HG02642 (cell line): ENCODE results near the gene IQSEC1.

Experiments
- ATAC-seq: cut with Tn5 transposase; IDR thresholded peaks from one replicate; pipeline ENCODE4 v1.9.1; 2021; ENCODE audit warnings: mild to moderate bottlenecking; ENCODE audit not compliant: unreplicated experiment, poor library complexity

IQSEC1 gene

DNA sequence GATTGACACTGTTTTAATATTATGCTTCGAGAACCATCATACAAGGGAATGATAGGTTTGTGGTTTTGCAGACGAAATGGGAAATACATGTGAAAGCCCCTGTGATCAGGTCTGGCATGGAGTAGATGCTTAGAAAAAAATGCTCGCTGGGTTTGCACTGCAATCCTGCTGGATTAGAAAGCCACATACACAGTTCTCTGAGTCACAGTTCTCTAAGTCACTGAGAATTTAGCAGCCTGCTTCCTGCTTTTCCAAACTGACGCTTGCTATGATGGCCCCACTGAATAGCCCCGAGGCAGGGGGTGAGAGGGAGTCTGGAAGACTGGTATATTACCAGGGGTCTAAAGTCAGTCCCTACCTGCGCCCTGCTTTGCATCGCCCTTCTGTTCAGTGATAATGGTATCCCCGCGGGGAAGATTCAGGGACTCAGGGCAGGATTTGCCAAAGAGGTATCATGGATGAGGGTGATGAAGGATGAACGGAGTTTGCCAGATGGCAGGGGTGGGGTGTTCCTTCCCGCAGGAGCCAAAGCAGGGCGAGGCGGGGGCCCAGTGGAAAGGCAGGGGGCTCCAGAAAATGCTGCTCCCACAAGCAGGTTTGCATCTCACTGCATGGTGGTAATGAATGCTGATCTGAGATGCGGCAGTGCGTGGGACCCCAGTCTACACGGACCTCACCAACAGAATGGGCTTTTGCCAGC, 82.3 kb downstream of the IQSEC1 start:
- no peak for ATAC-seq

DNA sequence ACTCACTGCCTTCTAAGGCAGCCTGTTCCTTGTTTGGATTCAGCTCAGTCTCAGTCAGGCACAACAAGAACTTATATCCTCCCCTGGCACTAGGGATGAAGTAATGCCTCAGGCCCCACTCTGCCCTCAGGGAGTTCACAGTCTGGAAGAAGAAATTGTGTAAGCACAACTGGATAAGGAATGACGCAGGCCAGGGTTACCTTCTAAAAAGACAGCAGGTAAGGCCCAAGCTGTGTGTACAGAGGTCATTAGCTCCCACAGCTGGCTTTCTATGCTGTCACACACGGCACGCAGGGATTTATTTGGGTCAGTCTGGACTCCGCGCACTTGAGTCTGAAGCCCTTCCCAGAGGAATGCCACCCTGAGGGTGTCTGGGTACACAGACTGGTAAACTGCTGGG, 82.9 kb downstream of the IQSEC1 start:
- no peak for ATAC-seq

DNA sequence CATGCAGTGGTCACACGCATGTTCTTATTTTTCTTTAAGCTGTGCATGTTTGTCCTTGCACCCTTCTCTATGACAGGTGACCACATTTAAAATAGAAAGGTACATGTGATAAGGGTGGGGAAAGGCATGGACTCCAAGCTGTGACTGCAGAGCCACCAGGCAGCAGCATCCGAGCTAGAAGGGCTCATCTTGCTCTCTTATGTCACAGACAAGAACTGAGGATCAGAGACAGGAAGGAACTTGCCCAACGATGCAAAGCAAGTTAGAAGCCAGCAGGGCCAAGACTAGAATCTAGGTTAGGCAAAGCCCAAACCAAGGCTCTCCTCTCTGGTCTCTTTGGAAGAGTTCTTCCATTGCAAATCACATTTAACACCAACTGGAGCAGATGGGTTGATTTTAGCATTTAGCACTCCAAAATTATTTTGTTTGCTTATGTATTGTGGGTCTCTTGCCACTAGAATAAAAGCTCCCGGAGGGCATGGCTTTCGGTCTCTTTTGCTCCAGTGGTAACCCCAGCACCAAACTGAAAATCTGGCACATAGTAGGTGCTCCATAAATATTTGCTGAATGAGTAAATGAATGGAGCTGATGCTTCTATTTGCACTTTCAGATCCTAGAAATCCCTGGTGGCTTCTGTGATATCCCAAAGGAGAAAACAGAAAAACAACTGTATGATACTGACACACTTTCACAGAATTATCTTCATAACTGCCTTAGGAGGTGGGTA, 84.3 kb downstream of the IQSEC1 start:
- ATAC-seq = no peak

DNA sequence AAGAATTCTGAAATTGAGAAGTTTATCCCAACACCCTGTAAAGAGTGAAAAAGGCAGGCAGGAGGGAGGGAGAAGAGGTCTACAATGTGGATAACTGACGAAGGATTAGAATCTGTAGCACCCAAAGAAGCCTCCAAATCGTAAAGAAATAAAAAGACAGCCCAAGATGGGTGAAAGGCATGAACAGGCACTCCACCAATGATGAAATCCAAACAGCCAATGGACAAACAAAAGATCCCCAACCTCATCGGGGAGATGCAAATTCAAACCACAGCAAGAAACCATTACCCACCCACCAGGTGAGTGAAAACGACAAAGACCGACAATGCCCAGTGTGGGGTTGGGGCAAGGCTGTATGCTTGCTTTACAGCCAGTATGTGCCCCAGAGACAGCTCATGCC, 85.6 kb downstream of the IQSEC1 start:
- no peak for ATAC-seq

DNA sequence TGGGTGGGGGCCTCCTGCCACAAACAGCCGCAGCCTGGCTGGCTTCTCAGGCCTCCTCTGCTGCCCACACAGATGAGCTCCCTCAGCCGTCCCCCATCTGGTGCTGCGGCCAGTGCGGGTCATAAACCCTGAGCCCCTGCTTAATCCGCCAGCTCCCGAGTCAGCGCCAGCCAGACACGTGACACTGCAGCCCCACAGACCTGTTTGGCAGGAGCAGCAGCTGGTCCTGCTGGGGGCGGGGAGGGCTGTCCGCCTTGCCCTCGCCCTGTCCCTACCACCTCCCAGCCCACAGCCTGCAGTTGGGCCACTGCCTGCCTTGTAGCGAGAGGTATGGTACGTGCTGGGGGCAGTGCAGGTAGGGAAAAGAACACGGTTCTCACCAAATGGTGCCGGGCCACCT, 86.2 kb downstream of the IQSEC1 start:
- ATAC-seq = no peak

DNA sequence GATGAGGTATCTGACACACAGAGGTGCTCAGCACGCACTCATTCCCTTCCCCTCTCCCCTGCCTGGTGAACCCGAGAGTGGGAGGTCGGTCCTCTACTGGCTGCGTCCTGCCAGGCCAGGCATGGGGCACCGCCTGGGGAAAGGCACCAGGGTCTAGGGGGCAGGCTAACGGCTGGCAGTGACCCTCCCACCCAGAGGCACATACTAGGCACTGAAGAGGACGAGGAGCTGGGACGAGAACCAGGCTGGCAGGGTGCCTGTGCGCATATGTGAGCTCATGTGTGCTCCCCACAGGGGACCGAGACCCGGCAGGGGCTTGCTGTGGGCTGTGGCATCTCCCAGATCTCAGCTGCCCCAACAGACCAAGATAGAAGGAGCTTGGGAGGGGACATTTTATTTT, 86.7 kb downstream of the IQSEC1 start:
- ATAC-seq = no peak

DNA sequence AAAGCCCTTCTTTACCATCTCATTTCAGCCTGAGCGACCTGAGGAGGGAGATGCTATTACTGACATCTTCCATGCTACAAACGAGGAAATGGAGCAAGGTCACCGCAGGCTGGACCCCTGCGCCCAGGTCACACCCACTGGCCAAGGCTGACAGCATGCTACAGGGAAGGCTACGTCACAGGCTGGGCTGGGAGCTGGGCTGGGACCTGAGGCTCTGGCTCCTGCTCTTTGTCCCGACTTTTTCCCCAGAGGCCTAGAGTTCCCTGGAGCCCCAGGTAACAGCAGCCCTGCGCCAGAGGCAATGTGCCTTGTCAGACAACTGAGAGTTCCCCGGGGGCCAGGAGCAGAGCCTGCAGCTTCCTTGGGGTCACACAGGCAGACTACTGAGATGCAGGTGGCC, 87.2 kb downstream of the IQSEC1 start:
- no peak for ATAC-seq

DNA sequence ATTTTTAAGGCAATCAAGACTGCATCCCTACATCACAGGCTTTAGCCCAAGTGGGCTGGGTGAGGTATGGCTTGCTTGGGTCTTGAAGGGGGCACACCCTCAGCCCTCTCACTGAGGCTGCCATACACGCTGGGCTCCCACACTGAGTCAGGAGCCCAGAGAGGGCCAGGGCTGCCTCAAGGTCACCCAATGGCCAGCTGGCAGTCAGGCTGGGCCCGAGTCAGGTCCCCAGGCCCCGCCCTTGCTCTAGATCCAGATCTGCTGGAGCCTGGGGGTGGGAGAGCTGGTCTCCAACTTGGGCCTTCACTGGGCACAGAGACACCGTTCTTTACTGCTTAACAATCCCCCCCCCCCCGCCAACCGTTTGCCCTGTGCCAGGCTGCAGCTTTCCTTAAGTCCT, 88.1 kb downstream of the IQSEC1 start:
- ATAC-seq = no peak

DNA sequence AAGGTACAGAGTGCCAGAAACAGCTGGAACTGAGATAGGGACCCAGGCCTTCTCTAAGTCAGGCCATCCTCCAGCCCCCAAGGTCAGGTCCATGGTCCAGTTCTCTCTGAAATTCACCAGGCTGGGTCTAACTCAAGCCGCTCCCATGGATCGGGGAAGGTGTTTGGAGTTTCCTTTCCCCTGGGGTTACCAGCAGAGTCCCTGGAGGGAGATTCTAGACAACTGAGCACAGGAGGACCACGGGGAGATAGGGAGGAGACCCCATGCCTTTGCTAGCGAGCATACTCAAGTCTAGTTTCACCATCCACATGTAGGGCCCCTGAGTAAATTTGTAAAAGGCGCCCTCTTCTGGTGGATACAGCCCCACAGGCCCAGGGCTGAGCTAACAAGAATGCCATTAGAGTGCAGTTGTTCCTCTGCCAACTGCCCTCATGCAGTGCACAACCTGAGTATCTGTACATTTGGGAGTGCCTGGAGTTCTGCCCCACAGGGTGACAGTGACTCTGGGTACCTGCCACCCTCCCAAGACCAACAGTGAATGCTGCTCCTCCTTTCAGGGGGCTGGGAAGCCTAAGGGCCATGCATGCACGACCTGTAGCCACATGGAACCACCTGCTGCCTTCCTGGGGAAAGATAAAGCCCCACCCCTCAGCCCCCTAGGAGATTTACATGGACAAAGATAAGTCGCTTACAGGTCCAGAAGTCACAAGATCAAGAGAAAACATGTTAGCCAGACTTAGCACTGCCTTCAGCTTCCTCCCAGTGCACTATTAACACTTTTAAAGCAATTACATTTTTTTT, 89.0 kb downstream of the IQSEC1 start:
- peak; percentile 42 for ATAC-seq

DNA sequence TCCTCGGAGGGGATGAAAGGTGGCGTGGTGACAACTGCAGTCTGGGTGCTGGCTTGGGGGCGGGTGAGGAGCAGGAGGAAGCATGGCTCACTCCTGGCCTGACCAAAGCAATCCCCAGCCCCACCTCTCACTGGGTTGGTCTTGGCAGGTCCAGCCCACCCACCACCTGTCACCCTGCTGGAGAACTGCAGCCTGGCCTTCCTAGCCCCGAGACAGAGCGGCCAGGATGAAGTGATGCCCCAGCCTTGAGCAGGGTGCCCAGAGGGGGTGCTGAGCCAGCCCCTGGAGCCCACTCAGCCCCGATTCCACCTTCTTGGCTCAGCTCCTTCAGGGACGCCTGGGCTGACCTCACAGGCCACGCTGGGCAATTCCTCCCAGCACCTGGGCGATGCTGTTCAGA, 89.9 kb downstream of the IQSEC1 start:
- ATAC-seq = peak; percentile 11

DNA sequence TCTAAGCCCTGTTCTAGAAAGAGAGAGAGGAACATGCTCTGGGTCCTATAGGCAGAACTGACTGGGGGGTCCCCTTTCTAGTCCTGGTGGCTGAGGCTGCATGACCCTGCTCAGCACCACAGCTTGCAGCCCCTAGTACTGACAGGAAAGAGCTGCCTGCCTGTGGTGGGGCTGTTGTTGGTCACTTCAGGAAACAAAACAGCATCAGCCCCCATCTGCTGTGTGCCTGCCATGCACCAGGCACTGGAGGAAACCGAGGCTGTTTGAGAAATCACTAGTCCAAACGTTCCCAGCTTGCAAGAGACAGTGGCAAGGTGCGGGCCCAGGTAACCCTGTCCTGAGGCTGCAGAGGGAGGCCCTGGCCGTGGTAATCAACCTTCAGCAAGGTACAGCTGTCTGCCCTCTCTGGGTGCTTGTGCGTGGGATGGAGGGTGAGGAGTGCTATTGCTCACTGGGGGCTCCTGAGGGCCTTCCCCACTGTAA, 90.6 kb downstream of the IQSEC1 start:
- peak; percentile 47 for ATAC-seq

DNA sequence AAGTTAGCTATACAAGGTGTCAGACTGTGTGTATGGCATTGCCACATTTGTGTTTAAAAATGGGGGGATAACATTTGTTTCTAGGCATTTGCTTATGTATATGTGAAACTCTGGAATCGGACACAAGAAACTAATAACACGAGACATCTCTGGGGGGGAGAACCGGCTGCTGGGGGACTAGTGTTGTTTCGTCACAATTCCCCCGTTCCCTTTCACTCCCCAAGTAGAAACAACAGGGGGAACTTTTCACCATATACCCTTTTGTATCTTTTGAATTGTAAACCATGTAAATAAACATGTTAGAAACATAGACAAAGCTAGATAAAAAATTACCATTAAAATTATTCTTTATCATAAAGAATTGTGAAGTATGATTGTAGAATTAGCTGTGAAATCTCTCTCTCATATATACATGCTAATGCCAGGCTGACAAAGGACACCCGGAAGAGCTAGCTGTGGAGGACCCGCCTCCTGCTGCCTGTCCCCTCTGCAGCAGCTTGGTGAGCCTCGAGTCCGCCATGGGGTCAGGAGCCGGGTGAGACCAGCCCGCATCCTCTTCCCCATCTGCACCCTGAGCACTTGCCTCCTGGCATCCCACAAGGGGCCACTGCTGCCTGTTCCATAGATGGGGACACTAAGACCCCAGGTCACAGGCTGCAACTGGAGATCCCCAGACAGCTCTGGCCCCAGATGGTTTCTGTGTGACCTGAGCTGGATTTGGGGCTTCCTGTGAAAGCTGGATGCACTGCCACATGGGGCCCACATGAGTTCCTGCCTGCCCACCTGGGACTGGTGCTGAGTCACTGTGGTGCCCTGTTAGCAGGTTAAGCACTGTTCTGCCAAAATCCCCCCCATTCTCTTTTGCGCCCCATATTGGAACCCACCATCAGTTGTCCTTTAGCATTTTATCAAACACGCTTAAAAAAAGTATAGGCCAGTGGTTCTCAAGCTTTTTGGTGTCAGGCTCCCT, 91.6 kb downstream of the IQSEC1 start:
- no peak for ATAC-seq

DNA sequence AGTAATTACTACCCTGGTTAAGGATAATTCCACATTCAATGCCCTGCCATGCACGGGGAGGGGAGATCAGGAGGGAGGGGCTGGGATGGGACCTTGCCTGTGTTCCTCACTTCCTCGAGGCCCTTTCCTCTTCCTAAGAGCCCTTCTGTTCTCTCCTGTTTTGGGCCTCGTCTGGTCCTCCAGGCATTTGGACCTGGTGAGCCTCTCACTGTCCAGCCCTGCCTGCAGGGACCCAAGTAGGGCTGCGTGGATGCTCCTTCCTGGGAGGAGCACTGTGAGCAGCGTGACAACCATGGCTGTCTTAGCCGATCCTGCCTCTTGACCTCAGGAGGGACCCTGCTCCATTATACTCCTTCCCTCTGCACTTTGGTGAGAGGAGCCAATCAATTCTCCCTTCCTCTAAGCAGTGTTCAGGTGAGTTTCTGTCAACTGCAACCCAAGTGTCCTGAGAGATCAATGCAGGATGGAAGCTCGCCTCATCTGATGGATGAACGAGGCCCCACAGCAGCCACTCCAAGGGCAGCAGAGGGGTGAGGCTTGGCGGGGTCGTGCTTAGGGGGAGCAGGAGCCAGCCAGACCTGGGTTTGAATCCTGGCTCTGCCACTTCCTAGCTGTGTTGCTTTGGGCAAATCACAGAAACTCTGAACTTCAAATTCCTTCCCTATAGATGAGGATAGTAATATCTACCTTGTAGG, 92.5 kb downstream of the IQSEC1 start:
- no peak for ATAC-seq

DNA sequence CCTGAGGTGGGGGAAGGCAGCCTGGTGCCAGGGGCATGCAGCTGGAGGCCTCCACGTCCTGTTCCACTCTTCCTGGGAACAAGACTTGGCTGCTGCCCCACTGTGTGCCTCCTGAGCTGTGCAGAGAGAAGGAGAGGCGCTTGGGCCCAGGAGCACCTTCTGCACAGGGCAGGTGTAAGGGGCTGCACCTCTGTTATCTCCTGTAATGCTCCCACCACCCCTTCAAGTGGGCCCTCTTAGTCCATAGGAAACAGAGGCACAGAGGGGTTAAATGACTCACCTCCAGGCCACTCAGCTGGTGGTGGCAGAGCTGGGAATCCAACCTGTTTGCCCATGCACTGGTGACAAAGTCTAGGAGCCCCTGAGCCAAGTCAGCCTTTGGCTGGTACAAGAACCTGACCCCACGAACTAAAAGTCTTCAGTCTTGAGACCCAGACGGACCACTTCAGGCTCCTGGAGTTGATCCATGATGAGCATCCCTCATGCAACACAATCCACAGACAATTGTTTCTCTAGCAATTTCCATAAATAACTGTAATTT, 93.2 kb downstream of the IQSEC1 start:
- ATAC-seq = no peak

DNA sequence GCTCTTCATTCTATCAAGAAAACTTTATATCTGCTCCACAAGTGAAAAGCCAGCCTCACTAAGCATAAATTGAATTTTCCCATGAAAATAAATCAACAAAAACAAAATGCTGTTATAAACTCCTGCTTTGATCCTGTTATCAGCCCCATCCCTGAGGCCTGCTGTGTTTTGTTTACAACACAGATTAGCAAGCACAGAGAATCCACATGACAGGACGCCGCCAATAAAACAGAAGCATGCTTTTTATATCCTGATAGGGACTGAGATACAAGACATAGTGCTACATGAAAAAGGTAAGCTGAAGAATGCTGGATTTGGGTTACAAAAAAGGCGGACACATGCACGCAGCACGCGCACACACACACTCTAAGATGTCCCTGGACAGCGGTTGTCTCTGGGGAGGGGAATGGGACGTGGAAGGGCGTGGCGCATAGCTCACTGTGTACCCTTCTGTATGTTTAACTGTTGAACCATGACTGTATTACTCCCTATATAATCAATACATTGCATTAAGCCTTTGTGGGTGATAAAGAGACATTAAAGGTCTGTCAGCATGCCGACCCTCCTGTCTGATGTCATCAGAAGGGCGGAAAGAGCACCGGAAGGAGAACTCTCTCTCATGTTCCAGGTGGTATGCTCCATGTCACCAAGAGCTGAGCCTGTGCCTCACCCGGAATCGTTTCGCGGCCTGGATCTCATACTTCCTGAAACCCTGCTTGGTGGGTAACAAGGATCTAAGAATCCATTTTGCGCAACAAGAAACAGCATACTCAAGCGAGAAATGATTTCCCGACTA, 93.9 kb downstream of the IQSEC1 start:
- ATAC-seq = no peak

DNA sequence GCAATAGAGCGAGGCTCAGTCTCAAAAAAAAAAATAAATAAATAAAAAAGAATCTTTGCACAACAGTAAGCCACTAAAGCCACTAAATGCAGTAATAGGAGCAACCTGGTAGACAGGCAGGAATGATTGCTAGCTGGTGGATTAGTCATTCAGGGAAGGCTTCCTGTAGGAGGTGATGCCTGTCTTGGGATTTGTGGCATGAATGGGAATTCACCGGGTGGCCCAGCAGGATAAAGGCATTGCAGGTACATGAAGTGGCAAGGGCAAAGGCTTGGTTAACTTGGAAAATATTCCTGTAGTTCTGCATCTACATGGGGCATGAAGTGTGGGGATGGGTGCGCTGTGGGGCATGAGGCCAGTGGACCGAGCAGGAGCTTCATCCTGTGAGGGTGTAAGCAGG, 94.5 kb downstream of the IQSEC1 start:
- ATAC-seq = no peak

DNA sequence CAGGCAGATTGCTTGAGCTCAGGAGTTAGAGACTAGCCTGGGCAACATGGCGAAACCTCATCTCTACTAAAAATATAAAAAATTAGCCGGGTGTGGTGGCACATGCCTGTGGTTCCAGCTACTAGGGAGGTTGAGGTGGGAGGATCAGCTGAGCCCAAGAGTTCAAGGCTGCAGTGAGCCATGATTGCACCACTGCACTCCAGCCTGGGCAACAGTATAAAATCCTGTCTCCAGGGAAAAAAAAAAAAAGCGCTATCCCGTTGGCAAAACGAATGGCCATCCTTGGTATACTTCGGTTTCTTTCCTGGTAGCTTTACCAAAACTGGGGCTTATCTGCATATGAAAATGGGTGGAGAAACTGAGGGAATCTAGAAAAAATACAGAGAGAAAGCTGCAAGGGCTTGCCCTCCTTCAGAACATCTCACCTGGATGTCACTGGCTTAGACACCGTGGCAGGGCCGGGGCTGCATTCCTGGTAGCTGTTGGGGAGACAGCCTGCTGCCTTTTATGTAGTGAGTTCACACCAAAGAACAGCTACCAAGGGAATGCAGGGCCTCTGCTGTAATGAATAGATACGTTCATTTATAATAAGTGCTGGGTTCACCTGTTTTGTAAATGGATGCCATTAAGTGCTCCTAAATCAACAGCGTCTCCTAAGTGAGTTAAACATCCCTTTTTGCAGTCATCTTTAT, 96.0 kb downstream of the IQSEC1 start:
- ATAC-seq = no peak
